H1 (cell line): ENCODE data around the gene DNLZ. TPM values are rescaled to one million over a fixed set of nuclear protein-coding genes. Genes with fewer than 3 reads are reported as not detected.

Source experiments
- CTCF ChIA-PET: fragments of 300-600 bp; sonication (Branson Sonifier 250); formaldehyde crosslinking; loops from one replicate; lab custom pipeline; 2021; ENCODE audit not compliant: partially characterized antibody; lab: Charles Lee
- POLR2A ChIA-PET: fragments of 300-600 bp; sonication (Branson Sonifier 250); formaldehyde crosslinking; loops from one replicate; lab custom pipeline; 2021; ENCODE audit warnings: inconsistent platforms; ENCODE audit not compliant: partially characterized antibody; lab: Charles Lee
- DNase-seq, 2 experiments: peaks; one replicate each; pipeline versions ENCODE4 v3.0.0 to v3.0.0-alpha.2; 2010 to 2022; ENCODE audit warnings: low spot score in 2 of 2, low read depth in 1 of 2, mixed read lengths in 1 of 2
- FAIRE-seq: peaks from 2 replicates; lab custom pipeline; 2011; peaks lifted over from hg19 to GRCh38; lab: Jason Lieb, UNC
- H2AFZ ChIP-seq: 2 replicates; pipeline ENCODE4 v1.8.1; 2012; ENCODE audit warnings: low read length, inconsistent platforms
- H2AK5ac ChIP-seq: 2 replicates; pipeline ENCODE4 v1.6.1; 2013; ENCODE audit warnings: low read depth, low read length
- H2BK120ac ChIP-seq: replicated peaks from 2 replicates; pipeline ENCODE3; 2013; ENCODE audit warnings: low read depth, low read length, inconsistent platforms
- H2BK12ac ChIP-seq: 2 replicates; pipeline ENCODE4 v1.6.1; 2013; ENCODE audit warnings: low read depth, low read length
- H2BK15ac ChIP-seq: 2 replicates; pipeline ENCODE4 v1.6.1; 2013; ENCODE audit warnings: low read length
- H2BK20ac ChIP-seq: 2 replicates; pipeline ENCODE4 v1.6.1; 2013; ENCODE audit warnings: low read length
- H2BK5ac ChIP-seq: 2 replicates; pipeline ENCODE4 v1.6.1; 2013; ENCODE audit warnings: low read depth, low read length
- H3K14ac ChIP-seq: 2 replicates; pipeline ENCODE4 v1.6.1; 2013; ENCODE audit warnings: inconsistent platforms; ENCODE audit not compliant: insufficient read length
- H3K18ac ChIP-seq: 2 replicates; pipeline ENCODE4 v1.6.1; 2013; ENCODE audit warnings: low read length; ENCODE audit errors: extremely low read depth
- H3K23ac ChIP-seq: 2 replicates; pipeline ENCODE4 v1.6.1; 2013; ENCODE audit warnings: inconsistent platforms; ENCODE audit not compliant: insufficient read length
- H3K23me2 ChIP-seq: 2 replicates; pipeline ENCODE4 v1.6.1; 2013; ENCODE audit warnings: low read depth, low read length
- H3K27ac ChIP-seq: 2 replicates; pipeline ENCODE4 v1.6.1; 2011; ENCODE audit warnings: low read depth, low read length, inconsistent platforms
- H3K27me3 ChIP-seq, 4 experiments: replicated peaks in 1 of 4; 1 replicate in 1 of 4; 2 replicates in 3 of 4; pipeline versions ENCODE4 v1.6.1 to v1.8.1; 2011 to 2013; ENCODE audit warnings: low read length in 3 of 4, mild to moderate bottlenecking in 3 of 4, inconsistent platforms in 2 of 4, mixed read lengths in 2 of 4, moderate library complexity in 1 of 4; ENCODE audit not compliant: control insufficient read depth in 3 of 4, insufficient read depth in 3 of 4; ENCODE audit errors: extremely low read depth in 1 of 4
- H3K36me3 ChIP-seq, 4 experiments: 2 replicates each; pipeline versions ENCODE4 v1.6.1 to v1.8.1; 2011 to 2013; ENCODE audit warnings: mild to moderate bottlenecking in 4 of 4, low read length in 3 of 4, moderate library complexity in 2 of 4, control low read depth in 1 of 4, inconsistent platforms in 1 of 4; ENCODE audit not compliant: insufficient read depth in 4 of 4, control insufficient read depth in 2 of 4
- H3K4ac ChIP-seq: replicated peaks from 2 replicates; pipeline ENCODE3; 2013; ENCODE audit warnings: low read length, low read depth, mixed read lengths, inconsistent platforms; ENCODE audit not compliant: insufficient read length
- H3K4me1 ChIP-seq, 4 experiments: replicated peaks in 1 of 4; 1 replicate in 1 of 4; 2 replicates in 3 of 4; pipeline versions ENCODE4 v1.6.1 to v1.8.1; 2011 to 2013; ENCODE audit warnings: low read length in 3 of 4, inconsistent platforms in 2 of 4, mixed read lengths in 1 of 4; ENCODE audit not compliant: insufficient read depth in 4 of 4, control insufficient read depth in 3 of 4
- H3K4me2 ChIP-seq, 2 experiments: 2 replicates each; pipeline versions ENCODE4 v1.6.1 to v1.8.1; 2011 to 2013; ENCODE audit warnings: low read depth in 2 of 2, low read length in 2 of 2, control low read depth in 1 of 2, inconsistent platforms in 1 of 2, mild to moderate bottlenecking in 1 of 2; ENCODE audit not compliant: insufficient read depth in 1 of 2
- H3K4me3 ChIP-seq, 4 experiments: fragments of 200-600, 300-600 bp in 1 of 4; sonication (generic), shearing (Covaris generic), sonication (Bioruptor Twin) in 1 of 4; 2 replicates each; pipeline versions ENCODE4 v1.5.1 to v1.8.1; 2011 to 2016; ENCODE audit warnings: low read length in 4 of 4, low read depth in 3 of 4, control low read depth in 2 of 4, inconsistent platforms in 2 of 4, mild to moderate bottlenecking in 2 of 4, mixed read lengths in 1 of 4, moderate library complexity in 1 of 4; ENCODE audit not compliant: insufficient read depth in 2 of 4; ENCODE audit errors: extremely low read depth in 1 of 4
- H3K56ac ChIP-seq: replicated peaks from 2 replicates; pipeline ENCODE3; 2013; ENCODE audit warnings: low read depth, mild to moderate bottlenecking, mixed read lengths, low read length, inconsistent platforms; ENCODE audit not compliant: insufficient read length
- H3K79me1 ChIP-seq: 2 replicates; pipeline ENCODE4 v1.6.1; 2013; ENCODE audit warnings: low read depth, low read length, control low read depth
- H3K79me2 ChIP-seq, 2 experiments: 2 replicates each; pipeline versions ENCODE4 v1.6.1 to v1.8.1; 2012 to 2013; ENCODE audit warnings: low read length in 2 of 2, mild to moderate bottlenecking in 2 of 2, inconsistent platforms in 1 of 2; ENCODE audit not compliant: insufficient read depth in 2 of 2, control insufficient read depth in 1 of 2
- H3K9ac ChIP-seq, 4 experiments: replicated peaks in 1 of 4; 1 replicate in 1 of 4; 2 replicates in 3 of 4; pipeline versions ENCODE4 v1.6.1 to v1.8.1; 2011 to 2013; ENCODE audit warnings: low read depth in 3 of 4, low read length in 3 of 4, control low read depth in 2 of 4, mild to moderate bottlenecking in 2 of 4, moderate library complexity in 2 of 4, inconsistent platforms in 1 of 4; ENCODE audit errors: extremely low read depth in 1 of 4
- H3K9me3 ChIP-seq, 2 experiments: 2 replicates each; pipeline versions ENCODE4 v1.6.1 to v1.8.1; 2012 to 2013; ENCODE audit warnings: mild to moderate bottlenecking in 2 of 2, moderate library complexity in 2 of 2, control low read depth in 1 of 2, inconsistent platforms in 1 of 2, low read depth in 1 of 2, low read length in 1 of 2, mixed read lengths in 1 of 2; ENCODE audit not compliant: insufficient read depth in 2 of 2
- H4K20me1 ChIP-seq, 2 experiments: replicated peaks in 1 of 2; 2 replicates each; pipeline versions ENCODE3 to v1.8.1; 2011 to 2013; ENCODE audit warnings: inconsistent platforms in 2 of 2, low read length in 2 of 2, mild to moderate bottlenecking in 1 of 2; ENCODE audit not compliant: insufficient read depth in 2 of 2, control insufficient read depth in 1 of 2
- H4K5ac ChIP-seq: 2 replicates; pipeline ENCODE4 v1.6.1; 2013; ENCODE audit warnings: low read length, low read depth, mixed read lengths, inconsistent platforms; ENCODE audit not compliant: insufficient read length
- H4K8ac ChIP-seq: 2 replicates; pipeline ENCODE4 v1.8.0; 2013; ENCODE audit warnings: mild to moderate bottlenecking, moderate library complexity, low read length, inconsistent platforms; ENCODE audit not compliant: insufficient read depth; ENCODE audit errors: extremely low read depth
- H4K91ac ChIP-seq: replicated peaks from 2 replicates; pipeline ENCODE3; 2013; ENCODE audit warnings: low read length, mixed read lengths, inconsistent platforms; ENCODE audit not compliant: insufficient read length
- ATF3 ChIP-seq: IDR thresholded peaks from 2 replicates; pipeline ENCODE4 v1.6.1; 2011; ENCODE audit warnings: low read depth, mild to moderate bottlenecking, low read length; ENCODE audit not compliant: insufficient read depth
- CHD1 ChIP-seq: IDR thresholded peaks from 2 replicates; pipeline ENCODE4 v1.6.1; 2012; ENCODE audit warnings: low read depth, low read length, improper control_type of control experiment
- CTCF ChIP-seq, 3 experiments: IDR thresholded peaks; 1 replicate in 2 of 3; 2 replicates in 1 of 3; pipeline versions ENCODE4 v1.5.1 to v1.6.1; 2011; ENCODE audit warnings: low read length in 3 of 3, mild to moderate bottlenecking in 3 of 3, inconsistent platforms in 2 of 3, low read depth in 1 of 3, moderate library complexity in 1 of 3; ENCODE audit not compliant: insufficient read depth in 1 of 3; ENCODE audit errors: control extremely low read depth in 1 of 3
- EZH2 ChIP-seq: fragments of 200-600 bp; sonication (generic); IDR thresholded peaks from 2 replicates; pipeline ENCODE4 v1.7.1; 2012; ENCODE audit warnings: low read depth, mild to moderate bottlenecking, moderate library complexity, low read length, inconsistent platforms; ENCODE audit not compliant: severe bottlenecking
- JUND ChIP-seq: IDR thresholded peaks from 2 replicates; pipeline ENCODE4 v1.6.1; 2011; ENCODE audit warnings: mild to moderate bottlenecking, improper control_type of control experiment, low read length
- KDM5A ChIP-seq: fragments of 200-600 bp; IDR thresholded peaks from 2 replicates; pipeline ENCODE4 v1.7.1; 2012; ENCODE audit warnings: mild to moderate bottlenecking, low read length, inconsistent platforms, mixed read lengths
- RXRA ChIP-seq: IDR thresholded peaks from 2 replicates; pipeline ENCODE4 v1.6.1; 2011; ENCODE audit warnings: low read depth, mild to moderate bottlenecking, low read length, moderate library complexity; ENCODE audit not compliant: insufficient read depth
- SUZ12 ChIP-seq: fragments of 200-600 bp; sonication (generic); IDR thresholded peaks from 2 replicates; pipeline ENCODE4 v1.6.1; 2012; ENCODE audit warnings: mild to moderate bottlenecking, inconsistent platforms, low read length, moderate library complexity, mixed read lengths
- TAF7 ChIP-seq: optimal IDR thresholded peaks from 2 replicates; pipeline ENCODE3; 2011; ENCODE audit warnings: low read depth, mild to moderate bottlenecking, inconsistent platforms, low read length, moderate library complexity, borderline replicate concordance
- TCF12 ChIP-seq: IDR thresholded peaks from 2 replicates; pipeline ENCODE4 v1.6.1; 2011; ENCODE audit warnings: low read depth, mild to moderate bottlenecking, low read length
- TEAD4 ChIP-seq: IDR thresholded peaks from 2 replicates; pipeline ENCODE4 v1.6.1; 2012; ENCODE audit warnings: low read depth, low read length, inconsistent platforms, mixed read lengths
- WGBS, 2 experiments: shearing (Covaris generic) in 1 of 2; methylation state at CpG; one replicate each; pipeline versions ENCODE4 v1.1.6 to v1.1.7; 2013 to 2015; ENCODE audit warnings: low lambda C conversion rate in 2 of 2, mixed read lengths in 2 of 2, inconsistent platforms in 1 of 2, low coverage in 1 of 2, missing lambda C conversion rate in 1 of 2; ENCODE audit not compliant: insufficient replicate concordance in 2 of 2, insufficient coverage in 1 of 2, insufficient read length in 1 of 2; ENCODE audit errors: extremely low coverage in 1 of 2, missing lambda C conversion rate in 1 of 2; 5-methylcytosine and 5-hydroxymethylcytosine counted together
- polyA plus RNA-seq, 7 experiments: library from polyadenylated mRNA; depleted of rRNA in 3 of 7; stranded (reverse) in 5 of 7; unstranded in 2 of 7; fragments of >200 nt in 5 of 7; fragments of 200-250 nt in 2 of 7; gene quantifications; 1 replicate in 5 of 7; 2 replicates in 1 of 7; 4 replicates in 1 of 7; pipeline versions ENCODE4 v1.2.1 to v1.2.3, GENCODE V29; 2011 to 2013; ENCODE audit warnings: missing spikeins in 2 of 7, mixed read lengths in 2 of 7
- total RNA-seq: library from RNA; stranded (reverse); fragmentation: NEBNext Ultra II Directional; extraction: Animal tissue kit (Norgen Biotek cat#: 25700); gene quantifications from 2 replicates; pipeline ENCODE4 v1.2.1, GENCODE V29; 2021

The DNLZ gene
- total and polyA plus RNA-seq, 2 of the 8 experiments (the other 6 are each of a cell fraction or from before 2014, with no cell fraction given), result 11.6 to 17.9 TPM

GRCh38 chr9:136336881-136337280 lies 26.7 kb downstream of the DNLZ start:
- Histone ChIP-seq H3K4ac (no peak overlapping the region), H4K91ac (no peak overlapping the region), H3K23ac (no peak overlapping the region), H2BK12ac (no peak overlapping the region), H3K14ac (no peak overlapping the region), H4K20me1 (peaks cover 0 to 3% of the 10 kb centered on the region in 2 experiments), H3K18ac (no peak overlapping the region), H4K5ac (no peak overlapping the region), H3K4me2 (no peak overlapping the region), H3K23me2 (no peaks in the 10 kb centered on the region), H3K4me3 (no peak overlapping the region), H3K79me2 (no peaks in the 10 kb centered on the region), H3K27me3 (no peaks in the 10 kb centered on the region), H3K79me1 (0 out of 2 replicates have a peak, but pooled peaks cover 2% of the 10 kb centered on the region), H3K9me3 (no peaks in the 10 kb centered on the region), H2BK20ac (no peak overlapping the region), H2BK120ac (no peak overlapping the region), H2BK5ac (no peak overlapping the region), H4K8ac (no peak overlapping the region), H3K4me1 (0 out of 7 replicates have a peak, but pooled peaks cover 0 to 6% (median 0%) of the 10 kb centered on the region in 4 experiments), H2BK15ac (no peak overlapping the region), H3K27ac (no peak overlapping the region), H2AK5ac (no peak overlapping the region), H3K56ac (no peak overlapping the region), H3K36me3 (peaks cover 0 to 4% (median 0%) of the 10 kb centered on the region in 4 experiments; a peak in 2 of 8 replicates), H3K9ac (no peak overlapping the region), H2AFZ (no peak overlapping the region)
- ChIA-PET POLR2A (interaction anchor here (1.0 to 1.2 kb wide), 4 partner anchors 9 to 22 kb away, joined by 3 to 4 read pairs (median 3); no protein-coding TSS in a partner anchor), CTCF (interaction anchor here (1.6 to 3.0 kb wide), 5 partner anchors 13 to 29 kb away, joined by 4 to 13 read pairs (median 7); partner anchors contain the start of gene DNLZ)
- DNase-seq, result no peak
- no peak for FAIRE-seq
- 90% methylated on average over 21 of the region's 23 CpGs; no CpG with 5 or more reads in 1 of the 2 experiments for WGBS, 2 experiments
- TF ChIP-seq KDM5A (no peak), CTCF (IDR thresholded peaks at IDR 0.05; ENCODE audit: control extremely low read depth in 1 of 3, insufficient read depth in 1 of 3, low read depth in 1 of 3, low read length in 3 of 3) (no peak), CHD1 (no peak), ATF3 (no peak), EZH2 (no peak), TCF12 (no peak), SUZ12 (no peak), TEAD4 (no peak), JUND (no peak), RXRA (no peak), TAF7 (no peak)
